Glomerular endothelial cell (primary cell): ENCODE results near the gene TMEM128. TPM values are rescaled to one million over a fixed set of nuclear protein-coding genes. Genes with fewer than 3 reads are reported as not detected.

Source experiments
- DNase-seq: peaks from one replicate; pipeline ENCODE4 v3.0.0-alpha.2; 2011; ENCODE audit warnings: low read depth, low spot score; ENCODE audit errors: extremely low read depth
- total RNA-seq: library from RNA; depleted of rRNA; stranded (reverse); fragments of >200 nt; gene quantifications from 2 replicates; pipeline ENCODE4 v1.2.3, GENCODE V29; 2015

TMEM128 gene, protein sequence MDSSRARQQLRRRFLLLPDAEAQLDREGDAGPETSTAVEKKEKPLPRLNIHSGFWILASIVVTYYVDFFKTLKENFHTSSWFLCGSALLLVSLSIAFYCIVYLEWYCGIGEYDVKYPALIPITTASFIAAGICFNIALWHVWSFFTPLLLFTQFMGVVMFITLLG
- total RNA-seq: 11.1 and 22.5 TPM in 2 replicates

DNA sequence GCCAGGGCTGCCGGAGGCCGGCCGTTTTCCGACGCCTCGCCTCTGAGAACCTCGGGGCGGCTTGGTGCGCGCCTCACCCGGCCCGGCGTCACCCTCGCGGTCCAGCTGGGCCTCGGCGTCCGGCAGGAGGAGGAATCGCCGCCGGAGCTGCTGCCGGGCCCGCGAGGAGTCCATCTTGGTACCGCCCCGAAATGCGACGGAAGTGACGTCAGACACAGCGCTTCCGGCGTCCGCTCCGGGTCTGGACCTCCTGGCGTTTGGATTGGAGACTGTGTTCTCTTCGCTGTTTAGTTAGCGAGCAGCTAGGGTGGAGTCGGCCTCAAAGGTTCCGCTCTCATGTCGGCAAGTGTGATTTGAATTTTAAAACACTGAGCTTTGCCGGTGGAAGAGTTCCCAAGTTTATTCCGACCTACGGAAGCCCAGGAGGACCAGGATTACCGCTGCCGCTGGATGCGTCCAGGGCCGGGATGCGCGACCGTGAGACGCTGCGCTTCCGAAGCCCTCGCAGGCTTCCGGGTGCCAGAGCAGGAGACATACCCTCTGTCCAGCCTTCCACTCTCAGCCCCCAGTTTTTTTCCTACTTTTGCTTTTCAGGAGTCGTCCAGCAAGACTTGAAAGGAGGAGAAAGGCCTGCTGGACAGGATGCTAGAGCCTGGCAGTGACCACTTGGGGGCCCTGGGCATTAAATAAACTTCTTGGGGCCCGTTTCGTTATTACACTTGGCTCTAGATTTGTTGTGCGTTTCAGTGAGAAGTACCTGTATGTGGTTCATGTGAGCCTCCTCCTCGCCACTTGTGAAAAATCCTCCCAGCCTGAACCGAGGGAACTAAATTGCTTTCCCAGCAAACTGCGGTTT lies at the start of gene TMEM128:
Gene TMEM128 (minus strand): TSS at position 195 of the 856 bp plus-strand sequence. CDS start 21 bp downstream, at position 174.
- no peak for DNase-seq

DNA sequence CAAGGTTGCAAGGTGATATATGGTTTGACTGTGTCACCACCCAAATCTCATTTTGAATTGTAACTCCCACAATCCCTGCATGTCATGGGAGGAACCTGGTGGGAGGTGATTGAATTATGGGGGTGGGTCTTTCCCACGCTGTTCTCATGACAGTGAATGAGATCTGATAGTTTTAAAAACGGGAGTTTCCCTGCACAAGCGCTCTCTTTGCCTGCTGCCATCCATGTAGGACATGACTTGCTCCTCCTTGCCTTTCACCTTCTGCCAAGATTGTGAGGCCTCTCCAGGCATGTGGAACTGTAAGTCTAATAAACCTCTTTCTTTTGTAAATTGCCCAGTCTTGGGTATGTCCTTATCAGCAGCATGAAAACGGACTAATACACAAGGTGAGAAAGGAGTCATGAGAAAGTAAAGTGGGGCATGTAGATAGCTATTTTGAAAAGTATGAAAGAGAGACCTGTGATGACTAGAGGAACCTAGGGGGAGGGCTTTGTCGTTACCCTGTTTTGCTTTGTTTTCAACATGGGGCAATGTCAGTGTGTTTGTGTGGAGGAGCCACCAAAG lies 48.3 kb upstream of the TMEM128 start:
- no peak for DNase-seq

DNA sequence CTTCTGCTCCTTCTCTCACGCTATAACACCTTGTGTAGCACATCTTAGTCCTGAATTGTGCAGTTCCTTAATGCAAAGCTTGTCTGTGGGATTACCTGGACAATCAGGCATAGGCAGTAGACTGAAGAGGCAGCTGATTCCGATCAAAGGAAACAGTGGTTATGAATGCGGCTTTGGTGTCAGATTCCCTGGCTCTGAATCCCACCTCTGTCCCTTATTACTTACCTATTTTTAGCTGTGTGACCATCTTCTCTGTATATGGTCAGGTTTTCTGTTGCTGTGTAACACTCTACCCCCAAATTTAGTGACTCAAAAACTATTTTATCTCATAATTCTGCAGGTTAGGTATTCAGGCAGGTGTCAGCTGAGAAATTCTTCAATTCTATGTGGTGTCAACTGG lies 45.3 kb upstream of the TMEM128 start:
- DNase-seq: no peak

DNA sequence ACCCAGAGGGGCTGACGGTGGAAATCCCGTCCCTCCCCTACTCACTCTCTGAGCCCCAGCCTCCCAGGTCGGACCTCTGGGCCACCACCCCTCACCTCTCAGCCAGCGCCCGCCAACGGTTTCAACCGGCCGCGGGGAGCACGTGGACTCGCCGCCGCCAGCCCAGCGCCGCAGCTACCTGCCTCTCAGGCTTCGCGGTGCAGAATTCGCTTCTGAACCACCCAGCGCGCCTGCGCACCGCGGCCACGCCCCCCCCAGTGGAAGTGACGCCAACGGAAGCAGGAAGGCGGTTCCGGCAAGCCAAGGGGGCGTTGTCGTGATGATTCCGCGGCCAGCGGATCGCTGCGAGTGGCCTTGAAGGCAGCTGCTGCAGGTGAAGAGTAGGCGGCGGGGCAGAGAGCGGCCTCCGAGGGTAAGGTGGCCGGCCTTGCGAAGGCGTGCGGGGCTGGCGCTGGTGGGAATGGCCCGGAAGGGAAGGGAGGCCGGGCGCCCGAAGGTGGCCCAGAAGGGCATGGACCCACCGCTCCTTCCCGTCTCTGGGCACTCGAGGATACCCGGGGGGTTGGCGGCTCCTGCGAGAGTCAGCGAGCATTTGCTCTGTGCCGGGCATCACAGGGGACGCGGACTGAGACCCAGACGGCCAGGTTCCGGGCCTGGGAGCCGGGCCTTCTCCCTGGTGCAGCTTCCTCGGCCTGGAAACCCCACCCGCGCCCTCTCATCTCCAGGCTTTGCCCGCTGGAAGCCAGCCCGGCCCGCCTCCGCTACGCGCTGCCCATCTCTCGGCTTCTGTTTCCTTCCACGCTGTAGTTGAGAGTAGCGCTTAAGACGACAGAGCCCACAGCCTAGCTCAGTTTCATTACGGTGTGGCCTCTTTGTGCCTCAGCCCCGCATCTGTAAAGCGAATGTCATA lies 42.2 kb upstream of the TMEM128 start, which contains the start of the genes LYAR and ZBTB49:
Gene LYAR (minus strand): TSS at position 214 of the 910 bp plus-strand sequence. CDS start 6,412 bp downstream, outside the sequence.
Gene ZBTB49 (plus strand): TSS at position 311 of the 910 bp plus-strand sequence. CDS start 9,695 bp downstream, outside the sequence.
- no peak for DNase-seq

DNA sequence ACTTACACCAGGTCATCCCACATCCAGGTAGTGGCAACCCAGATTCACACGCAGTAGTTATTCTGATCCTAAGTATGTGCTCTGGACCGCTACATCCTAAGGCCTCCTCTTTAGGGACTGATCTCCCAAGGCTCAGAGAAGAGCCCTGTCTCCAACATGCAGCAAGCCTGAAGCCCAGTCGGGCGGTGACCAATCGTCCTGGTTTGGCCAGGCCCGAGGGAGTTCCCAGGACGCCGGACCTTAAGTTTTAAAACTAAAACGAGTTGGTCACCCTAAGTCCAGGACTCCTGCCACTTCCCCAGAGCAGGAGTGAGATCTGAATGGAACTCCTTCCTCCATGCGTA lies 41.5 kb upstream of the TMEM128 start:
- no peak for DNase-seq

DNA sequence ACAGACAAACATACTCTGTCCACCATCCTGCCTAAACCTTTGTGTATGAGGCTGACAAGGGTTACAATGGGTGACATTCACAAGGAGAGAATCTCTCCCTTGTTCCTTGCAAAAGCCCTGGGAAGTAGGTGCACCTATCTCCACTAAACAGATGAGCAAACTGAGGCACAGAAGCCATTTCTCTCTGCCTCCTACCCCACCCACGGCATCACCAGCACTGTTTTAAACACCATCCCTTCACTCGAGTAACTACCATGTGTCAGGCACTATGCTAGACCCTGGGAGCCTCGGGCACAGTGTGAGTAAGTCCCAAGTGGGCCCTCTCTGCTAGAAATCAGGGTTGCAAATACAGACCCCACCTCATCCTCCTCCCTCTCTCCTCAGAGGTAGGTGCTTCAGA lies 41.0 kb upstream of the TMEM128 start:
- no peak for DNase-seq

DNA sequence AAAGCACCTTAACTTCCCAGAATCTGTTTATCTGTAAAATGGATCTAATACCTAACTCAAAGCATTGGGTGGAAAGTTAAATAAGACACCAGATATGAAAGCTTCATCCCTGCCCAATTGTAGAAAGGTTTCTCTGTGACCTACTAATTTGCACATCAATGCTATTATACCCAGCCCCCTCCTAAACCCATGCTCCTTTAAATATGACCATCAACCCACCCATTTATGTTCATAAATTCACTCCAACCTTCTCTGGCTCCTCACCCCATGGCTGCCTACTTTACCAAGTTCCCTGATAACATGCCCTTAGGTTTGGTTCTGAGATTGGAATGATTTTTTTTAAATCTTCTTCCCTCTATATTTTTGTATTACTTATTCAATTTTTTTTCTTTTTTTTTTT lies 40.1 kb upstream of the TMEM128 start:
- DNase-seq: no peak

DNA sequence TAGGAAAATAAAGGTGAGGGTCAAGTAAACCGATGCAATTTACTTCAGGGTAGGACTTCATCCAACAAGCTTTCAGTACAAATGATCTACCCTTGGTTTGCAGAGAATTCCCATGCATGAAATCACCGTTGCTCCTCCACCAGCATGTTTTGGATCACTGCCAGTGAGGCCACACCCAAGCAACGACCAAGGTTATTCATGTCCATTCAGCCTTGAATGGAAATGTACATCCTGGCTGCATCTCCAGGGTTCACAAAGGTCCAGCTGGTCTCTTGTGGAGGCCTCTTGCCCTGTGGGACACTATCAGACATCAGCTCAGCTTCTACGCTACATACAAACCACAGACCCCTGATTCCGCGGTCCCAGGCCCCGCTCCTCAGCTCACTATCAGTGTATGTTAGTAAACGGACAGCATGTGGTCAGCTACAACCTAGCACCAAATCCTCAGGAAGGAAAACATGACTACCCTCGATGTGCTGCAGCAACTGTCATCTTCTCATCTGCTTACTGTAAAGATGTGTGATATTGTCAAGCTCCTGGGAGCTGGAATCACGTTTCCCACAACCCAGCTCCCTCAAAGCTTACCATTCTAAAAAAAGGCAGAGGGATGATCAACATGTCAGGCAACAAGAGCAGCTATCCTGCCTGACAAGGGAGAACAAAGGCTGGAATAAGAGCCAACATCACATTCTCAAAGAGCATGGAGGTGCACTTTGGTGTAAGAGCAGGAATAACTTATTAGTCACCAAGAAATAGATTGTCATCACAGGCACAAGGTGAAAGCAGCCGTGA lies 37.0 kb upstream of the TMEM128 start:
- no peak for DNase-seq

DNA sequence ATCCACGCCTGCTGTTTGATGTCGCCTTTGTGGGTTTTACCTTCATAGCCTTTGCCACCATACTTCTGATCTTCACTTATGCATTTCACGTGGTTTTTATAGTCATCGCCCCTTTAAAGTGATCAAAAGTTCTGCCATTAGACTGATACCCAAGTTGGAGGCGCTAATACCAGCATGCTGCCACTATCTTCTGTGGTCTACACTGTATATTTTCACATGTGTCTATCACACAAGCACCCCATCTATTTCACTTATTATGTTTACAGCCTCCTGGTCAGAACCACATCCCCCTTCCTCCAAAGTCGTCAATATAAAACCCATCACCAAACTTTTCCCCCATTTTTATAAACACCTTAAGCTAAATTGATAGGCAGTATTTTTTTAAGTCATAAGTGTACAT lies 33.8 kb upstream of the TMEM128 start:
- no peak for DNase-seq

DNA sequence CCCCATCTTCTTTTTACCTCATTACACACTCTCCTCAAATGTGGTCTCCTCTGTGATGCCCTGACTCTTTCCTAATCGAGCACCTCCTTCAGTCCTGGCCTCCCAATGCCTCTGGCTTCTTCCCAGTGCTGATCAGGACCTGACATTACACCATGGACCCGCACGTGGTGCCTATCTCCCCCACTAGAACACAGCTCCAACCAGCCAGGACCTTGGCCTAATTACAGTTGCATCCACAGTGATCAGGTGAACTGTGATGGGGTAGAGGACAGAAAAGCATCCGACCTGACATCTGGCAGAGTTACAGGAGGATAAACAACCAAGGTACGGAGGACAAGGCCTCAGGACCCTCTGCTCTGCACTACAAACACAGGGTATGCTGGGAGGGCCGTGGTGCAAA lies 29.5 kb upstream of the TMEM128 start:
- DNase-seq: no peak

DNA sequence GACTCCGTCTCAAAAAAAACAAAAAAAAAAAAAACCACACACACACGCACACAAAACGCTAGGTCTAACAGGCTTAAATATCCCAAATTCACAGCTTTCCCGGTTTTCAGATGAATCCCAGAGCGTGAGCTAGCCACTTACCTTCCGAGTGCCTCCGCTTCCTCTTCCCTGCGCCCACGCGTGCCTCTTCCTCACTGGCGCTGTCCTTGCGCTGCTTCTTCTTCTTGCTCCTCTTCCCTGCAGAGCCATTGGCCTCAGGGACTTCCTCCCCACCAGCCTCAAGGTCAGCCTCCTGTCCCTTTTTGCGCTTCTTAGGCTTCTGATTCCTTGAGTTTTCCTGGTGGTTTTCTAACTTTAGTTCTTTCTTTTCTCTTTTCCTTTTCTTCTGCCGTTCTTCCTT lies 26.2 kb upstream of the TMEM128 start:
- no peak for DNase-seq

DNA sequence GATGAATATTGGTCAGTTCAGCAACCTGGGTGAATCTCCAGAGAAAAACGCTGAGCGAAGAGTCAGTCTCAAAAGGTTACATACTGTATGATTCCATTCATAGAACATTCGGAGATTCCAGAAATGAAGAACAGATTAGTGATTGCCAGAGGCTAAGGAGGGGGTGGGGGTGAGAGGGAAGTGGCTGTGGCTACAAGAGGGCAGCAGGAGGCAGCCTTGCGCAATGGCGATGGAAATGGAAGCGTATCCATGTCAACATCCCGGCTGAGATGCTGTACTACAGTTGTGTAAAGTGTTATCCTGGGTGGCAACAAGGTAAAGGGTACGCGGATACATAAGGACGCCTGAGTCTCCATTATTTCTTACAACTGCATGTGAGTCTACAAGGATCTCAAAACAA lies 23.9 kb upstream of the TMEM128 start:
- DNase-seq: no peak

DNA sequence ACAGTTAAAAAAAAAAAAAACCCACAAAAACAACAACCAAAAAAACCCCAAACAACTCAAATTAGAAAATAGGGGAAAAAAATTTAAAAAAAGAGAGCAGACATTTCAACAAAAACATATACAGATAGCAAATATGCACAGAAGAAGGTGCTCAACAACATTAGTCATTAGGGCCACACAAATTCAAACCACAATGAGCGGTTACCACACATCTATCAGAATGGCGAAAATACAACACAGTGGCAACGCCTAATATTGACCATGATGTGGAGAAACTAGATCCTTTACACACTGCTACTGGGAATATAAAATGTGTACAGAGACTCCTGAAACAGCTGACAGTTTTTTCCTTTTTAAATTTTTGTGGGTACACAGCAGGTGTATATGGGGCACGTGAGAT lies 22.5 kb upstream of the TMEM128 start:
- no peak for DNase-seq

DNA sequence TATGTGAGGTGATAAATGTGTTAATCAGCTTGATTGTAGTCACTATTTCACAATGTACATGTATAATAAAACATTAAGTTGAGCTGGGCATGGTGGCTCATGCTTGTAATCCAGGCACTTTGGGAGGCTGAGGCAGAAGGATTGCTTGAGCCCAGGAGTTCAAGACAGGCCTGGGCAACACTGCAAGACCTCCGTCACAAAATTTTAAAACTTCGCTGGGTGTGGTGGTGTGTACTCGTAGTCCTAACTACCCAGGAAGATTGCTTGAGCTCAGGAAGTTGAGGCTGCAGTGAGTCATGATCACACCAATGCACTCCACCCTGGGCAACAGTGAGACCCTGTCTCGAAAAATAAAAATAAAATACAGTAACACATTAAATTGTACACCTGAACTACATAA lies 21.8 kb upstream of the TMEM128 start:
- DNase-seq: no peak

DNA sequence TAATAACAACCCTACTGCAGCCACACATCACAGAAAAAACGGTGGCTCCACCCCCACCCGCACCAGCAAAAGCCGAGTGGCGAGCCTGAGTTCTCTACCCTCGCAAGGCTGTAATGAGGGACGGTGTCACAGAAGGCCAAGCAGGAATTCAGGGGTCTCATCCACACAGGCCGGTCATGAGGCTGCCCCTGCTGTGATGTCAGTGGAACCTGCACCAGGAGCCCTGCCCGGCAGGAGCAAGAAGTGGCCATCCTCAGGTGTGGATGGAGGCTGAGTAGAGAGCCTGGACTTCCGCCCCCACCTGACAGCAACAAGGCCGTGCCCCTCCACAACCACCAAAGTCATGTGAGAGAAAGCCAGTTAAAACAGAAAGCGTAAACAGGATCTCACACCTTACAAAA lies 21.3 kb upstream of the TMEM128 start:
- DNase-seq: no peak

DNA sequence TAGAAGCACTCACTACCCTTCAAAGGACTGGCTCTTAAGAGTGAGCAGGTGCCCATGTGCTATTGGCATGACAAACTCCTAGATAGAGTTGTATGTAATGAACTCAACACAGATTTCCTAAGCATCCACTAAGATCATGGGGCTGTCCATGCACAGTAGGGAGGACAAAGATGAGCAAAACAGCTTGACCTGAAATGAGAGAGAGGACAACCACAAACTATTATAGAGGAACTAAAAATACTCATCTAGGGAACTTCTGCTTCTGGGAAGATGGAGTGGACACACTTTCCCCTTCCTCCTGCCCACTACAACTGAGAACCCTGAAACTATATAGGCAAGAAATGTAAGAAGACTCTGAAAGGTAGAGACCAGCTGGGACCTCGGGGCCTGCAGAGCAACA lies 20.8 kb upstream of the TMEM128 start:
- no peak for DNase-seq

DNA sequence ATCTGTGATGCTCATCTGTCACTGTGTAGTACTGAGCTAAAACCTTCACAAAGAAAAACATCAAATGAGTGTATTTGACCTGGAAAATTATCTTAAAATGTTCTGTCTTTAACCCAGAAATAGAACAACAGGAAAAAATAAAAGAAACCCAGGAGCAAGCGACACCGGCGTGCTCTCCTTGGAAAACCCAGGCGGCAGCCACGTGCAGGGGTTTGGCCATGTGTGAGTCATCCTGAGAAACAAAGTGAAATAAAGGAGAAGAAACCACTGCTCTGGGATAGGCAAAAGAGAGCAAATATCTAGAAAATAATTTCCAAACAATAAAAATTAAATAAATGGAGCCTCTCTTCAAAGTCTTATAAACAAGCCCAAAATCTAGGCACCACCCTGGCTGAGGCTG lies 20.0 kb upstream of the TMEM128 start:
- DNase-seq: no peak

DNA sequence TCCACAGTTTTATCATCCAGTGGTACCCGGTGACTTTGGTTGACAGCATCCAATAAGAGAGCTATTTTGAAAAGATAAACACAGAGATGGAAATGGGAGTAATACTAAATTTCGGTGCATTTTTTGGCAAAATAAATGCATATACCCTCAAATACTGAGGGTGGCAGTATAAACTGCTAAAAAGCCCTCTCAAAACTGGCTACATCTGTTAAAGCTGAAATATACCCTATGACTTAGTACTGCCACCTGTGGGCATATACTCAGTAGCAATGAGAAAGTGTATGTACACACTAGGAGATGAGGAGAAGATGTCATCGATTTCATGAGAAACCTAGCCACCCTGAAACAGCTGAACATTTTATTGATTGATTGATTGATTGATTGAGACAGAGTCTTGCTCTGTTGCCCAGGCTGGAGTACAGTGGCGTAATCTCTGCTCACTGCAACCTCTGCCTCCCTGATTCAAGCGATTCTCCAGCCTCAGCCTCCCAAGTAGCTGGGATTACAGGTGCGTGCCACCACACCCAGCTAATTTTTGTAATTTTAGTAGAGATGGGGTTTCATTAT lies 12.2 kb upstream of the TMEM128 start:
- DNase-seq: no peak

DNA sequence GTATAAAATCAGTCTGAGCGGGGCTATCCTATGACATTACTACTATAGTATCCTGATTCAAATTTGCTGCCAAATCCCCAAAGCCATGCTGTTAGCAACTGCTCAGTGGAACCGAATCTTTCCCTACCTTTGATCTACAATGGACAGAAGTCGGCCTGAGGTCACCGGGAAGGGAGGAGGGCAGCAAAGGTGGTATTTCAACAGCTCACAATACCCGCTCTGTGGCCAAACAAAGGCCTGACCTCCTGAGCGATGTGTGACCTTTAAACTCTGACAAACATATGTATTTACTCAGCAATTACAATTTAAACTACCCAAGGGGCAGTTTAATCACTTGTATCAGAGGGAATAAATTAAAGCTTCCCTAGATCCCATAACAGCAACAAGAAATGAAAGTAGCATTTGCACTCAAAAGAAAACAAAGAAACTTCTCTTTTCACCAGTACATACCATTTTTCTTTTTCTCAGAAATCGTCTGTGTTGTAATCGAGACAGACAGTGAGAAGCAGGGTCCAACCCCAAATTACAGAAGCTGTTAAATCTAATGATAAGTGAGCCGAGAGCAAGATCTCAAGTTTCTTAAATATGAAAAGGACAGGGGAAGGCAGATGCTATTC lies 11.6 kb upstream of the TMEM128 start:
- DNase-seq: no peak
